ENCODE measurements around the gene IFNG.

Gene IFNG

GRCh38 chr12:68114606-68115005 lies 44.9 kb downstream of the IFNG start:
- DNase-seq: no peak

GRCh38 chr12:68113644-68114043 lies 45.9 kb downstream of the IFNG start:
- no peak for DNase-seq

- no peak for DNase-seq
Measured at GRCh38 chr12:68111995-68112394, 47.5 kb downstream of the IFNG start.

GRCh38 chr12:68109444-68110217 lies 49.9 kb downstream of the IFNG start:
- no peak for DNase-seq

- no peak for DNase-seq
Measured at GRCh38 chr12:68109001-68109400, 50.5 kb downstream of the IFNG start.

GRCh38 chr12:68106660-68107059 lies 52.9 kb downstream of the IFNG start:
- DNase-seq: no peak

GRCh38 chr12:68106160-68106559 lies 53.4 kb downstream of the IFNG start:
- no peak for DNase-seq

All from retina (tissue), 1 donor.